LHCN-M2 (cell line): ENCODE data around the gene VTN. TPM values are rescaled to one million over a fixed set of nuclear protein-coding genes. Genes with fewer than 3 reads are reported as not detected.

ENCODE experiments used
- DNase-seq: peaks from one replicate; pipeline ENCODE4 v3.0.0-alpha.2; 2012; ENCODE audit warnings: low read depth
- polyA plus RNA-seq: library from polyadenylated mRNA; unstranded; fragments of >200 nt; gene quantifications from one replicate; pipeline ENCODE4 v1.2.1, GENCODE V29; 2012; ENCODE audit warnings: missing spikeins
- total RNA-seq: library from RNA; depleted of rRNA; stranded (reverse); fragments of >200 nt; gene quantifications from 2 replicates; pipeline ENCODE4 v1.2.3, GENCODE V29; 2014; rRNA removed

The VTN gene, protein sequence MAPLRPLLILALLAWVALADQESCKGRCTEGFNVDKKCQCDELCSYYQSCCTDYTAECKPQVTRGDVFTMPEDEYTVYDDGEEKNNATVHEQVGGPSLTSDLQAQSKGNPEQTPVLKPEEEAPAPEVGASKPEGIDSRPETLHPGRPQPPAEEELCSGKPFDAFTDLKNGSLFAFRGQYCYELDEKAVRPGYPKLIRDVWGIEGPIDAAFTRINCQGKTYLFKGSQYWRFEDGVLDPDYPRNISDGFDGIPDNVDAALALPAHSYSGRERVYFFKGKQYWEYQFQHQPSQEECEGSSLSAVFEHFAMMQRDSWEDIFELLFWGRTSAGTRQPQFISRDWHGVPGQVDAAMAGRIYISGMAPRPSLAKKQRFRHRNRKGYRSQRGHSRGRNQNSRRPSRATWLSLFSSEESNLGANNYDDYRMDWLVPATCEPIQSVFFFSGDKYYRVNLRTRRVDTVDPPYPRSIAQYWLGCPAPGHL
- 0.40 TPM in 1 of 2 replicates, not detected in the other for total RNA-seq
- 0.21 TPM for polyA plus RNA-seq

DNA sequence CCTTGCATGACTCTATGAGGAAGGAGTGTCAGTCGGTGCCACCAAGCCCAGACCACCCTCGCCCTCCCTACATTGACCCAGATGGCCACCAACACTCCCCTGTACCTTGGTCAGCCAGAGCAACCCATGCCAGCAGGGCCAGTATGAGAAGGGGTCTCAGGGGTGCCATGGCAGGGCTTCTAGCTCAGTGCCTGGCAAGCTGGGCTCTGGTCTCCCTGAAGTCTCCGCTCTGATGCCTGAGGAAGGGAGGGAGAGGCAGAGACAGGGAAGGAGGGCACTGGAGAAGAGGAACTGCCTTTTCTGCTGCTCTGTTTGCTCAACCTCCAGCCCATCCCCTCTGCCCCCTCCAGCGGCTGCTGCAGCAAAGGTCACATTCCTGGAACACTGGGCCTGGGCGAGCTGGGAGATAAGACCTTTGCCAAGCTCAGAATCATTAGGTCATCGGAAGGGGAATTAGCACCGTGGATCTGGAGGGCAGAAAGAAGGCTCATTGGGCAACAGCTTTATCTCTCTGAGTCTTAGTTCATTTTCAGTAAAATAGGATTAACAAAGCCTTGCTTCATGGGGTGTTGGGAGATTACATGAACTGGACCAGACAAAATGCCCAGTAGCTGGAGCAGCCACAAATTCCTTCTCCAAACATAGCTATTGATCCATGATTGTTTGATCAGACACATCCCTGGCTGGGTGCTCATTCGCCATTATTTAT is at the start of gene VTN:
TSS of gene VTN (minus strand) at position 273 of the 709 bp plus-strand sequence. CDS start at position 169, 104 bp downstream.
- peak; percentile 55 for DNase-seq

DNA sequence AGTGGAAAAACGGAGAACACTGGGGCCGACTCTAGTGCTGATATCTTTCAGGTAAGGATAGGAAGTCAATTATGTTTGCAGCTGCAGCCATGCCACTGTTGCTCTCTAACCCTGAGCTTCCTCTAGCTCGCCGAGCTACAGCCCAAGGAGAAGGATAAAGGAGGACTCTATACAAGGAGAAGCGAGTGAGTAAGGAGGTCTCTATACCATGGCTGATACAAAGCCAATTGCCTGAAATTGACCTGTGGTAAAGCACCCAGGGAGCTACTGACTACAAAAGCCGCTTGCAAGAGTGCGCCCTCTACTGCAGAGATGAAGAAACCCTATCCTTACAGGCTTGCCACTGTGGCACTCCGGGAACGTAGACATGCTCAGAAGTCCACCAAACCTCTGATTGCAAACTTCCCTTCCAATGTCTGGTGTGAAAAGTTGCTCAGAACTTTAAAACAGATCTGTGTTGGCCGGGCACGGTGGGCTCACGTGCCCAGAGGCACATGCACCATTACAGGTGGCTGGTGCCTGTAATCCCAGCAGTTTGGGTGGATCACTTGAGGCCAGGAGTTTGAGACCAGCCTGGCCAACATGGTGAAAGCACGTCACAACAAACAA is 46.7 kb upstream of the VTN start:
- DNase-seq, result peak; percentile 52

DNA sequence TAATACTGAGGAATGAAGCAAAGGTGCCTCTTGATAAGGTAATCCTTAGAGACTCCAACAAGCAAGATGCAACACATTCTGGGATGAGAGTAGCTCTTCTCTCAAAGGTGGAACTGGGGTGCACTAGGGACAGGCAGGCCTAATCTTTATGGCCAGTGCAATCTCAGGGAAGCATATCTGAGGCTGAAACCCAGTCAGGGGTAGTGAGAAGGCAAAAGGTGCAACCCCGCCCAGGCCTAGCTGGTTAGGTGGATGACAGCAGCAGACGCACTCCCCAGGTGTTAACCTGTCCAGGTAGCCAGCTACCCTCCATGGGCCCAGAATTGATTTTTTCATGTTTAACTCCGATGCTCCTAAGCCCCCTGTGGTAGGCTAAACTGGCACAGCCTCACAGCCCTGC is 45.8 kb upstream of the VTN start:
- no peak for DNase-seq

DNA sequence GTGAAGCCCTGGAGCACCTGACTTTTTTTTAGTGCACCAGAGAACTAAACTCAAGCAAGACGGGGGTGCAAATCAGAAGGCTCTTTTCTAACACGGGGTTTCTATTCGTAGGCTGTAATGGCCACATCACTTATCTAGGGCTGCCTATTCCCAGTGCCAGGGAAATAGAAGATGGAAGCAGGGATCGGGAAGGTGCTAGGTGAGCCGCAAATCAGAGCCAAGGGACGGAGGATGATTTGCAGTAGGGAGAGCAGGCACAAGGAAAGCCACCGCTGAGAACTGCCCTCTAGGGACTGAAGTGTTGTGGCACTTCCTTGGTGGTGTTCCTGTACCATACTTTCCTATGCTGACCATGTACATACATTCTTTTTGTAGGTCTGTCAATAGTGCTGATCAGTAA is 43.7 kb upstream of the VTN start:
- DNase-seq, result no peak

DNA sequence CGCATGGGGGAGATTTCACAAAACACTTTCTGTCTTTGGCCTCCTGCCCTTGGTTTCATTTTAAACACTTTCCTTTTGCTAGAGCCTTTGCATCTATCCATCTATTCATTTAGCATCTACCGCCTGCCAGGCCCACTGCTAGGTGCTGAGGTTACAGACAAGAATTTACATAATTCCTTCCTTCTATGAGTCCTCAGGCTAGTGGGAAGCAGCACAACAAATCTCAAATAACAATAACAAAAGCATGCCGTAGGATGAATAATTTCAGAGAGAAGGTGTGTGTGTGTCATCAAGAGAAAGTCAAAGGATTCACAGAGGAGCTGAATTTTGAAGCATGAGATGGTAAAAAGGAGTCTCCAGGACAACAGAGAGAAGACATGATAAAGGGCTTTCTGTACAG is 42.0 kb upstream of the VTN start:
- no peak for DNase-seq

DNA sequence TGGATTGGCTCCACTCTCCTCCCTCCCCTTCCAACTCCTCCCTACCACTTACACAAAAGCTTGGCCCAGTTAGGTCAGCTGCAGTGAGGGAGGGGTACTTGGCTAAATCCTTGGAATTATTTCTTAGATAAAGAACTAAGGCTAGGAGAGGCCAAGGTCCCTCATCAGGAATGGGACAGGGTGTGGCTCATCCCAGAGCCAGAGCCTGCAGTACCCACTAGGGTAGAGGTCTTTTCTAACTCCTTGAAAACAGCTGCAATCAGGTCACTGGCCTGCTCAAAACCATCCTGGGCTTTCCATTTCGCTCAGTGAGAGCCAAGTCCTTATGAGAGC is 37.8 kb upstream of the VTN start:
- DNase-seq, result no peak

DNA sequence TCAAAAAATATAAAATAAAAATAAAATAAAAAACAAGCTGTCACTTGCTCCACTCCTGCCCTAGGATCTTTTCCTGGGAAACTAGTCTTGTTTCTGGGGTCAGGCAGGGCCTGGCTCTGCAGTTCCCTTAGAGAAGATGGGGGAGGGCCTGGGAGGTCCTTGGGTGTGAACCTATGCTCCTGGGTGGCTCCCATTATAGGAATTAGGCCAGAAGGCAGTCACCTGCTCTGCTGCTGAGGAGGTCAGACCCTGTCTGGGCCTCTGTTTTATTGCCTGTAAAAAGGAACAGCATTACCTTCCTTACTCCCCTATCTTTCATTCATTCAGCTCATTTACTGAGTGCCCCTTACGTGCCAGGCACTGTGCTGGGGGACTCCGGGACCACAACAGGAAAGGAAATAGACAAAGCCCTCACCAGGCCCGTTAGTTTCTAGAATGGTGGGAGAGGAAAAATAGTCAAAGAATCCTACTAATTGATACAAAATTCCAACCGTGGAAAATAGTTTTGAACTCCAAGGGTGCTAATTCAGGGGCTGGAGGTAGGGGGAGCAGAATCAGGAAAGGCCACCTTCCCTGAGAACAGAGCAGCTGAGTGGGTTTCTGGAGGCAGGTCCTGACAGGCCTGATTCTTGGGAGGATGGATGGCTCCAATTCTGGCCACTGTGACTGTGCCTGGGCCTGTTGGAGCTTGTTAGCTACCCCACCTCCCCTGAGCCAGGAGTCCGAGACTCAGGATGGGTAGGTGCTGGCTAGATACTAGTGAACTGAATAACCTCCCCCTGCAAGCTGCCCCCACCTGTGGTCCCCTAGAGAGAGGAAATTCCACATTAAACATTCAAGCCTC is 37.2 kb upstream of the VTN start:
- no peak for DNase-seq

DNA sequence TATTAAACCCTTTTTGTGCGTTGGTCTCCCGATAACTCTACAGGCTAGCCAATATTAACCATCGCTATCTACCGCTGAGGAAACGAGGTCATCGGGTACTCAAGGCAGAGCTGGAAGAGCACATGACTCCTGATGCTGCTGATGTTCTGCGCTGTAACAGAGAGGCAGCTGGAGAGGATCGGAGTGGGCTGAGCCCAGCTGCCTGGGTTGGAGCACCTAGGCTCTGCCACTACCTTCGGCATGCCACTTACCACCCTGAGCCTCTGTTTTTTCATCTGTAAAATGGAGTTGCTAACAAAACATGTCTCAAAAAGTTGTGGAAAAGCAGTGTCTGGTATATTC is 36.3 kb upstream of the VTN start:
- DNase-seq, result no peak

DNA sequence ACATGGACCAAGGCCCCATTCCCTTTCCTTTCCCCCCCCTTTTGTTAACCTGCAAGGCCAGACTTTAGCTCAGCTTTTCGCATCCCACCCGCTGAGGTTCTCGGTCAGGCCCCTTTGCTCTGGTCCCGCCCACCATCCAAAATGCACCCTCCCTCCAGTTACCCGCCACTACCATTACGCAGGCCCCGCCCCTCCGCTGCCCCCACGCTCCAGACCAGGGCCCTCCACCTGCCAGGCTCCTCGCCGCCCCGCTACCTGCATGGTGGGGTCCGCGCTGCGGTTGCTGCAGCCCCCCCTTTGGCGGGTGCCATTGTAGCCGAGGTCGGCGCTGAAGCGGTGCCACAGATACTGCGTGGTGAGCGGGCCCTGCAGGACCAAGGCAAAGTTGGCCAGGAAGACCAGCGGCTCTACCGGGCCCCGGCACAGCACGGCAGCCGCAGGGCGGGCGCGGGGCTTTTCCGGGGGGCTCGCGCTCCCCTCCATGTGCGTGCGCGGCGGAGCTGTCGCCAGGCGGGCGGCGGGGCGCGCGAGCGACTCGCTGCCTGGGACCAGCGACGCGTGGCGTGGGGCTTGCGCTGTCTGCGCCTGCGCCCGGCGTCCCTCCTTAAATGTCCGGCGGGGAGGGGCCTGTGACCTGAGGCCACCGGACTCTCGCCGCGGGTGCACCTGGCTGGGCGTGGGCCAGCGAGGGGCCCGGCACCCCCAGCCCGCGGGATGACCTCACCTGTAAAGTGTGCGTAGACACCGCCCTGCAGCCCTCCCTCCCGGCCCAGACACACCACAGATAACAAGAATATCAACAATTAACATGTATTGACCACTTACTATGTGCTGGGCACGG is 35.7 kb upstream of the VTN start, which contains the start of gene SLC46A1:
TSS of gene SLC46A1 (minus strand) at position 581 of the 841 bp plus-strand sequence. CDS start at position 483, 98 bp downstream.
- no peak for DNase-seq

DNA sequence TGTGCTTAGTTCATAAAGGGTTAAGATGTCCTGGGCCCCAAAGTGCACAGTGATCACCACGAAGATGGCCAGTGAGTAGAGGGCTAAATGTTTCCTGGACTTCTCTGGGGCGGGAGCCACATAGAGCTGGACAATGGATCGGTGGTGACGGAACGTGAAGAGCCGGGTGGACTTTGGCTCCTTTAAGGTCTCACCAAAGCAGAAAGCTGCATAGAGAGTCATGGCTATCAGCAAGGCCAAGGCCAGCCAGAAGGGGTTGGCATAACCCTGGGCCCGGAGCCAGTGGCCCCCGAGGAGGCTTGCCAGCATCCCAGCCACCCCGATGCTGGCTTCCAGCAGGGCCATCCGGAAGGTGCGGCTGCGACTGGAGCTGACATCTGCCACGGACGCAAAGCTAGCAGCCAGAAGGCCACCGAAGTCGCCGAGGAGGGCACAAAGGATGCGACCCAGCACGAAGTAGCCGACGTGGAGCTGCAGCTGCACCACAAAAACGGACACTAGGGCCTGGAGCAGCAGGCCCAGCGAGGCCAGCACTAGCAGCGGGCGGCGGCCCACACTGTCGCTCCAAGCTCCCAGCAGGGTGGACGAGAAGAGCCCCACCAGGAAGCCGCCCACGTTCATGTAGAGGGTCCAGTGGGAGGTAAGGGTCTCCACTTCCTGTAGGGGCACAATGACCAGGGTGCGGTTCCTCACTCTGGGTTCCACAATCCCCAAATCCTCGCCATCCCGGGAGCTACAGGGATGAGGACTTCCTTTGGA is 34.9 kb upstream of the VTN start:
- no peak for DNase-seq

DNA sequence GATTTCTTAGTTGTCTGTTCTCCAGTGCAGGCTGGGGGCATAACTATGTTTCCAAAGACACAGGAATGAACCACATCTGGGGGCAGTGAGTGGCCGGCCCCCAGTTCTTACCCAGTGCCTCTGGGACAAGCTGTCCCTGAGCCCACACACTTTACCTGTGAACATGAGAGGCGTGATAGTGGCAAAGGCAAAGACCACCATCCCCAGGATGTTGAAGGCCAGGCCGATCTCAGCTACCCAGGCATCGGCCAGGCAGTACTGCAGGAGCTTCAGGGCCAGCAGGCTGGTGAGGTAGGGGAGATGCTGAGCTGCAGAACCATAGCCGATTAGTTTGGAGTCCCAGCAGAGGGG is 34.3 kb upstream of the VTN start:
- DNase-seq, result no peak

DNA sequence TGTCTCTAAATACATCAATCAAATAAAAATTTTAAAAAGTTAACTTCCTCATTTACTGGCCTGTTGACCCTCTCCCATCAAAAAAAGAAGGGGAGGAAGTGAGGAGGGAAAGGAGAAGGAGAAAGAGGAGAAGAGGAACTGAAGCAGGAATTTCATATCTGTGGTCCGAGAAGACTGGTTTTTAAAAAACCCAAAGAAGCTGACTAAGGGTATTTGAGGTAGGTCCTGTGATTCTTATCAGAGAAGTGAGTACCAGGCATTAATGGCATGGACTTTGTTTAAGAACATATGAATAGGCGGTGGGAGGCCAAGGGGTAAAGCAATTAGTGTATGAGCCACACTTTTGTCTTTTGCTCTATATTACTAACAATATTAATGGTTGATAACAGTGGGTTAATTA is 33.9 kb upstream of the VTN start:
- DNase-seq, result no peak

DNA sequence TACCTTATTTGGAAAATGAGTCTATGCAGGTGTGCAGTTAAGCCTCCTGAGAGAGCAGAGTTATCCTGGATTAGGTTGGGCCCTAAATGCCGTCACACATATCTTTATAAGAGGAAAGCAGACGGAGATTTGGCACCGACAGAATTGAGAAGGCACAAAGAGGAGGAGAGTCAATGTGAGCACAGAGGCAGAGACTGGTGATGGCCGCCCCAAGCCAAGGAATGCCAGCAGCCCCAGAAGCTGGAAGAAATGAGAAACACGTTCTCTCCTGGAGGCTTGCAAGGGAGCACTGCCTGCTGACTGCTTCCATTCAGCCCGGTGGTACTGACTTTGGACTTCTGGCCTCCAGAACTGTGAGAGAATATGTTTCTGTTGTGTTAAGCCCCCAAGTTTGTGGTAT is 32.7 kb upstream of the VTN start:
- no peak for DNase-seq

DNA sequence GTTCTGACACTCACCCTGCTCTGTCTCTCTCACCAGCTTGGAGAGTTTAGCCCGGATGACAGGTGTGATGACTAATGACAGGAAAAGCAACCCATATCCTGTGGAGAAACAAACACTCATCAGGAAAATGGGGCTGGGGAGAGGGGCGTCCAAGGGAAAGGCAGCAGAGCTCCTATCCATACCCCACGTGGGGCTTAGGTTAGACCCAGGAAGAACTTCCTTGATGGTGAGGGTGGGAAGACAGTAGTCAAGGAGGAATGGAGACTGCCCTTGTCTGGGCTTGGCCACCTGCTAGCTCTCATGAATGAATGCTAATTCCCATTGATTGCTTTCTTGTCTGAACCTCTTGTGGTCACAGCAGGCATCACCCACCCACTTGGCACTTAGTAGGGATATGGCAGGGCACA is 32.1 kb upstream of the VTN start:
- peak; percentile 47 for DNase-seq

DNA sequence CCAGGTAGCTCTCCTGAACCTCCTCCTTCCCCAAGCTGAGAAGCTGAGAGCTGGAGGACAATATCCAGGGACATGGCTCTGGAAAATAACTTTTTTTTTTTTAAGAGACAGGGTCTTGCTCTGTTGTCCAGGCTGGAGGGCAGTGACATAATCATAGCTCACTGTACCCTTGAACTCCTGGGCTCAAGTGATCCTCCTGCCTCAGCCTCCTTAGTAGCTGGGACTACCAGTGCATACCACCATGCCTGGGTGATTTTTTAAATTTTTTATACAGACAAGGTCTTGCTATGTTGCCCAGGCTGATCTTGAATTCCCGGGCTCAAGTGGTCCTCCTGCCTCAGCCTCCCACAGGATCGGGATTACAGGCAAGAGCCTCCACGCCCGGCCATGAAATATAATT is 29.7 kb upstream of the VTN start:
- no peak for DNase-seq

DNA sequence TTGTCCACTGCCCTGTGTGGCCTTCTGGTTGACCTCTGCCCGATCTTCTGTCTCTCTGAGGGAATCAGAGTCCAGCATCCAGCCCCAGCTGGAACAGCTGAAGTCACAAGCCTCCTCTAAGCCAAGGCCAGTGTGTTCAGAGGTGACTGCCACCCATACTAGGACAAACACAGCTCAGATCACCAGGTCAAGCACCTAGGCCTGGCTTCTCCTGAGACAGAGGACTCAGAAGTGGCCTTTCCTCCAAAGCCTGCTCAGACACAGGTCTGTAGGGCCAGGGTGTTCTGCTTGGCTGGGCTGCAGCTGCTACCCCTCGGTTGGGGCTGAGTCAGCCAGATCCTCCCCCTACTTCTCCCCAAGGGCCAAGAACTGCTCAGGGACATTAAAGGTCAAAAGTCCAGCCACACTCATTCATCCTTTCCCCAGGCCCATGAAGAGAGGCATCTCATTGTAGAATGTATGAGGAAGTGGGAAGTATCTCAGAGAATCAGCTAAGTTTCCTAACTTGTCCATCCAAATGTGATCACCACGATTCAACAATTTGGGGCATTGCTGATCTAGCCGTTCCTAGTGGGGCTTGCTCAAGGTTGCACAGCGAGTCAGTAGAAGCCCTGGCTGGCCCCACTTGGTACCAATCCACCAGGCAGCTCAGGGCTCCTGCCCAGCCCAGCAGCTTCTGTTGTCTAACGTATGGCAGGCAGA is 28.3 kb upstream of the VTN start:
- DNase-seq, result peak; percentile 80

DNA sequence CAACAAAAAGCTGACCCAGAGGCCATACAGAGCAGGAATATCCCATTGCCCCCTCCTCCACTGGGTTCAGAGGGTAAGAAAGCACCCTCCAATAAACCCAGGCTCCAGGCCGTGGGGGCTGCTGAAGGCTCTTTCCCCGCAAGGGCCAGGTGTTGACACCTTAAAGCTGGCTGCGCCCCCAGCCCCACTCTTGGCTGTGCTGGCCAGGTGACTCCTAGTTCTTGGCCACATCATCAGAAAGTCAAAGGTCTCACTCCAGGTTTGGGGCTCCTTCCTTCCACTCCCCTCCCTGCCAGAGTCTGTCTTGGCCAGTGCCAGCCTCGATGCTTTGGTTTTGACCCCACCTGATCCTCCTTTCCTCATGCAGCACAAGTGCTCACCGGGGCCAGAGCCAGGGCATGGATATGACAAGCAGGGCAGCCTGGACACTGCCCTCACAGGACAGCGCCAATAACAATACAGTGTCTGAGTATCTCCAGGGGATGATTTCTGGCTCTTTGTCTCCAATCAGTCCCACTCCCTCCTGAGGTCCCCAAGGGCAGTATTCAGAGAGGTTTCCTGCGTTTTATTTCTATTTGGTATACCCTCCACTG is 27.7 kb upstream of the VTN start:
- no peak for DNase-seq

DNA sequence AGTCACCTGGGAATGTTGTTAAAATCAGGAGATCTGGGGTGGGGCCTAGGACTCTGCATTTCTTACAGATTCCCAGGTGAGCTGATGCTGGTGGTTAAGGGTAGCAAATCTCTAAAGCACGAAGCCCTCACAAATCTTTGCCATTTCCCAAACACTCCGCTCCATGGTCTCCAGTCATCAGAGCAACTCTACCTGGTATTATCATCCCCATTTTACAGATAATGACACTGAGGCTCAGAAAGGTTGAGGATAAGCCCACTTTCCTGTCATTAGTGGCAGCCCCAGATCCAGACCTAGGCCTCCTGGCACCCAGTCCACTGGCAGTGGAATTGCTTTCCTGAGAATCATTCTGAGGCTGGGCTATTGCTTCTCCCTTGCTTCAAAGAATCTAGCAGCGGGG is 27.2 kb upstream of the VTN start:
- no peak for DNase-seq

DNA sequence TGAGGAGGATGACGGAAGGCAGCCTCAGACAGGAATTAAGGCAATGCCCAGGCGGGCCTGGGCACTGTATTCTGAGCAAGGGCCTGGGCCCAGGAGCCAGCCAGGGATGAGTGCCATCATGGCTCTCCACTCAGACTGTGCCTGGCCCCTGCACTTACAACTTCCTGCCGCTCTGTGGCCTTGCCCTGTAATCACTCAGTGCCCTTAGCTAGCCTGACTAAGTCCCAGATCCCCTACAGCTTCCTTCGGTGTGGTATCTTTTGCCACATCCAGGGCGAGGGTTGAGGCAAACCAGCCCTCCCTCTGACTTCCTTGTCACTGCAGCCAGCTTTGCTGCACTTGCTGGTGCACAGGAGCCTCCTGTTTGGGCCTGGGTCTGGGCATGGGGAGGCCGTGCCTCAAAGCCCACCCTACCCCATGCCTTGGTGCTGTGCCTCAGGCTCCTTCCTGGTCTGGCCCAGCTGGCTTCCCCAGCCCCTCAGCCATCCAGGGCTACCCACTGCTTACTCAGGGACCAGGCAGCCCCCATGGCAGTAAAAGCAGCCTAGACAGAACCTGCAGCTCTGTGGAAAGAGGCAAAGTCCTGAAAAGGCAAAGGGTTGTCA is 26.6 kb upstream of the VTN start:
- no peak for DNase-seq
